HCT116 (cell line): ENCODE data around the gene UMODL1.

Experiments
- CBX3 ChIP-seq: IDR thresholded peaks from 2 replicates; pipeline ENCODE4 v1.6.1; 2012; ENCODE audit warnings: low read depth
- CTCF ChIP-seq, 3 experiments: fragments of 200-600 bp in 1 of 3; sonication (generic) in 1 of 3; IDR thresholded peaks in 2 of 3; conservative IDR thresholded peaks in 1 of 3; 2 replicates each; pipeline ENCODE4 v1.5.1; 2012 to 2017; ENCODE audit warnings: low read depth in 2 of 3, low read length in 2 of 3, antibody characterized with exemption in 1 of 3, borderline replicate concordance in 1 of 3, control low read depth in 1 of 3, mild to moderate bottlenecking in 1 of 3, mixed read lengths in 1 of 3, mixed run types in 1 of 3, moderate library complexity in 1 of 3; ENCODE audit not compliant: insufficient read depth in 1 of 3
- MAX ChIP-seq: IDR thresholded peaks from 2 replicates; pipeline ENCODE4 v1.6.1; 2012
- POLR2A ChIP-seq: IDR thresholded peaks from 2 replicates; pipeline ENCODE4 v1.7.0; 2011; ENCODE audit warnings: borderline replicate concordance; ENCODE audit not compliant: insufficient read depth, insufficient read length; ENCODE audit errors: extremely low read depth
- REST ChIP-seq: IDR thresholded peaks from 2 replicates; pipeline ENCODE4 v1.6.1; 2012; ENCODE audit warnings: low read depth
- SP1 ChIP-seq: IDR thresholded peaks from 2 replicates; pipeline ENCODE4 v1.6.1; 2012; ENCODE audit warnings: low read depth

- TF ChIP-seq REST (no peak), MAX (no peak), CTCF (IDR thresholded peaks at IDR 0.05 in 2 of 3, conservative IDR thresholded peaks at IDR 0.05 in 1 of 3; ENCODE audit: borderline replicate concordance in 1 of 3, insufficient read depth in 1 of 3, low read depth in 2 of 3, low read length in 2 of 3) (no peak), POLR2A (no peak), SP1 (no peak), CBX3 (no peak)
Observed at GRCh38 chr21:42186591-42186990, 115.5 kb downstream of the UMODL1 start.
